Measurements from ENCODE around the gene PPP1R1A.

GRCh38 chr12:54544743-54545142, 43.7 kb downstream of the PPP1R1A start:
- TF ChIP-seq CTCF (IDR thresholded peaks at IDR 0.05; ENCODE audit: borderline replicate concordance, extremely low read depth, low read length, poor library complexity, severe bottlenecking) (no peak), EZH2 (IDR thresholded peaks at IDR 0.05; ENCODE audit: borderline replicate concordance, low read depth, low read length, severe bottlenecking) (no peak)

All from DND-41 (cell line).